DND-41 (cell line): Measurements from ENCODE around the gene CEP192.

Experiments
- ATAC-seq: fragments of 200-7000 bp; cut with Tn5 transposase; 3 replicates; pipeline ENCODE4 v1.9.1; 2021; ENCODE audit warnings: low read depth; ENCODE audit not compliant: insufficient read depth
- DNase-seq: peaks from one replicate; pipeline ENCODE4 v3.0.0-alpha.2; 2020
- H2AFZ ChIP-seq: 2 replicates; pipeline ENCODE4 v1.6.0; 2012; ENCODE audit warnings: low read depth, low read length
- H3K27ac ChIP-seq: 2 replicates; pipeline ENCODE4 v1.5.1; 2012; ENCODE audit warnings: low read length, inconsistent platforms
- H3K27me3 ChIP-seq: fragments of 200-600 bp; sonication (generic); 2 replicates; pipeline ENCODE4 v1.6.0; 2012; ENCODE audit warnings: low read length, mild to moderate bottlenecking, inconsistent platforms; ENCODE audit not compliant: insufficient read depth, poor library complexity
- H3K36me3 ChIP-seq: 2 replicates; pipeline ENCODE4 v1.5.1; 2012; ENCODE audit warnings: low read length, inconsistent platforms; ENCODE audit not compliant: insufficient read depth
- H3K4me1 ChIP-seq: 2 replicates; pipeline ENCODE4 v1.5.1; 2012; ENCODE audit warnings: mild to moderate bottlenecking, low read length; ENCODE audit not compliant: insufficient read depth
- H3K4me2 ChIP-seq: 2 replicates; pipeline ENCODE4 v1.6.0; 2012; ENCODE audit warnings: mild to moderate bottlenecking, moderate library complexity, low read length, inconsistent platforms; ENCODE audit not compliant: insufficient read depth
- H3K4me3 ChIP-seq, 2 experiments: fragments of 200-600 bp in 1 of 2; shearing (Covaris generic) in 1 of 2; 2 replicates each; pipeline ENCODE4 v1.5.1; 2012 to 2016; ENCODE audit warnings: inconsistent platforms in 2 of 2, low read length in 2 of 2, mild to moderate bottlenecking in 2 of 2, low read depth in 1 of 2, moderate library complexity in 1 of 2
- H3K79me2 ChIP-seq: 2 replicates; pipeline ENCODE4 v1.6.0; 2012; ENCODE audit warnings: low read length, inconsistent platforms; ENCODE audit not compliant: insufficient read depth
- H3K9ac ChIP-seq: 2 replicates; pipeline ENCODE4 v1.6.0; 2012; ENCODE audit warnings: low read depth, mild to moderate bottlenecking, inconsistent platforms, low read length, moderate library complexity
- H3K9me3 ChIP-seq: 2 replicates; pipeline ENCODE4 v1.5.1; 2012; ENCODE audit warnings: low read length, moderate library complexity, mild to moderate bottlenecking, inconsistent platforms; ENCODE audit not compliant: insufficient read depth, severe bottlenecking
- H4K20me1 ChIP-seq: 2 replicates; pipeline ENCODE4 v1.6.0; 2012; ENCODE audit warnings: low read length; ENCODE audit not compliant: insufficient read depth
- CTCF ChIP-seq: IDR thresholded peaks from 2 replicates; pipeline ENCODE4 v1.5.1; 2012; ENCODE audit warnings: borderline replicate concordance, low read length, moderate library complexity, mild to moderate bottlenecking; ENCODE audit not compliant: poor library complexity, severe bottlenecking; ENCODE audit errors: extremely low read depth
- EZH2 ChIP-seq: IDR thresholded peaks from 3 replicates; pipeline ENCODE4 v1.6.1; 2012; ENCODE audit warnings: borderline replicate concordance, low read depth, mild to moderate bottlenecking, moderate library complexity, low read length, inconsistent platforms; ENCODE audit not compliant: severe bottlenecking

Gene CEP192

GRCh38 chr18:13005289-13005688 lies 14.1 kb downstream of the CEP192 start:
- Histone ChIP-seq H3K9me3 (no peaks in the 10 kb centered on the region), H3K27ac (no peak overlapping the region), H3K27me3 (no peaks in the 10 kb centered on the region), H3K79me2 (peaks cover 85% of the 10 kb centered on the region), H3K4me3 (no peak overlapping the region), H4K20me1 (peaks cover 27% of the 10 kb centered on the region; the same call in 1 of the 2 replicates), H3K36me3 (peaks cover 92% of the 10 kb centered on the region), H3K4me1 (no peaks in the 10 kb centered on the region), H2AFZ (no peak overlapping the region), H3K4me2 (no peak overlapping the region), H3K9ac (no peak overlapping the region)
- TF ChIP-seq EZH2: no peak
- no peak for TF ChIP-seq CTCF
- ATAC-seq: no peak
- DNase-seq: no peak

GRCh38 chr18:13006531-13007247 lies 15.5 kb downstream of the CEP192 start:
- H3K9ac ChIP-seq: no peak overlapping the region
- no peak overlapping the region for H3K4me2 ChIP-seq
- H3K9me3 ChIP-seq: no peaks in the 10 kb centered on the region
- H3K4me3 ChIP-seq: no peak overlapping the region
- peaks cover 71% of the 10 kb centered on the region for H3K79me2 ChIP-seq
- ATAC-seq: no peak
- H2AFZ ChIP-seq: no peak overlapping the region
- H3K4me1 ChIP-seq: no peaks in the 10 kb centered on the region
- no peak for DNase-seq
- no peaks in the 10 kb centered on the region for H3K27me3 ChIP-seq
- peaks cover 23% of the 10 kb centered on the region; the same call in 1 of the 2 replicates for H4K20me1 ChIP-seq
- H3K36me3 ChIP-seq: peaks cover 90% of the 10 kb centered on the region
- TF ChIP-seq CTCF (no peak), EZH2 (no peak)
- no peak overlapping the region for H3K27ac ChIP-seq

DNA sequence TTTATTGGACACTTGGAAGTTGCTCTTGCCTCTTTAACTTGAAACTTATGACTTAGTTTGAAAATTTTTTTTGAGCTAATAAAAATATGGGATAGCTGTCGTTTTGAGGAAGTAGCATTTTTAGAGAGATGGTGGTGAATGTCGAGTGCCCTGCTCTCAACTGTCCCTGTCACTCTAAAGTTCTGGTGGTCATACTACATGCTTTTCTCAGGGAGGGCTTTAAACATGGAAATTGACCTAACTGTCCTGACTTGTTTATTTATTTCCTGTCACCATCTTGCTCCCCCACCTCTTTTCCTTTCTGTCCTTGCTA lies 16.0 kb downstream of the CEP192 start:
- no peak overlapping the region for H3K4me3 ChIP-seq
- peaks cover 67% of the 10 kb centered on the region for H3K79me2 ChIP-seq
- no peaks in the 10 kb centered on the region for H3K9me3 ChIP-seq
- DNase-seq: no peak
- no peak overlapping the region for H3K9ac ChIP-seq
- no peak overlapping the region; the same call in 1 of the 2 replicates for H3K27ac ChIP-seq
- H3K36me3 ChIP-seq: peaks cover 93% of the 10 kb centered on the region
- ATAC-seq: no peak
- TF ChIP-seq EZH2 (no peak), CTCF (no peak)
- no peaks in the 10 kb centered on the region for H3K27me3 ChIP-seq
- no peaks in the 10 kb centered on the region for H3K4me1 ChIP-seq
- H3K4me2 ChIP-seq: no peak overlapping the region
- peaks cover 23% of the 10 kb centered on the region; the same call in 1 of the 2 replicates for H4K20me1 ChIP-seq
- H2AFZ ChIP-seq: no peak overlapping the region

DNA sequence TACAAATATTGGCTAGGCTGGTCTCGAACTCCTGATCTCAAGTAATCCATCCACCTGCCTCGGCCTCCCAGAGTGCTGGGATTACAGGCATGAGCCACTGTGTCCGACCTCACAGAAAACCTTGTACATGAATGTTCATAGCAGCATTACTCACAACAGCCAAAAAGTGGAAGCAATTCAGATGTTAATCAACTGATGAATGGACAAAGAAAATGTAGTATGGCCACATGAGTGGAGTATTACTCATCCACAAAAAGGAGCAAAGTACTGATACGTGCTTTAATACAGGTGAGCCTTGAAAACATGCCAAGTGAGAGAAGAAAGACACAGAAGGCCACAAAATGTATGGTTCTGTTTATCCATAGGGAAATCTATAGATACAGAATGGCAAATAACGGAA lies 20.6 kb downstream of the CEP192 start:
- Histone ChIP-seq H3K79me2 (peaks cover 30% of the 10 kb centered on the region), H3K9ac (no peak overlapping the region), H3K36me3 (peaks cover 95% of the 10 kb centered on the region), H3K4me2 (no peak overlapping the region), H2AFZ (no peak overlapping the region), H3K4me3 (no peak overlapping the region), H3K4me1 (no peaks in the 10 kb centered on the region), H3K9me3 (no peaks in the 10 kb centered on the region), H3K27ac (no peak overlapping the region), H4K20me1 (peaks cover 7% of the 10 kb centered on the region; the same call in 1 of the 2 replicates), H3K27me3 (no peaks in the 10 kb centered on the region)
- no peak for DNase-seq
- ATAC-seq: no peak
- TF ChIP-seq EZH2 (no peak), CTCF (no peak)
